A673 (cell line): ENCODE data around the gene DCLK1. TPM values are rescaled to one million over a fixed set of nuclear protein-coding genes. Genes with fewer than 3 reads are reported as not detected.

Source experiments
- BruUV-seq: library from RNA; stranded (reverse); fragments of 400-500 nt; replicated peaks from 2 replicates; lab custom pipeline; 2021; lab: Mats Ljungman, UMichigan
- CTCF ChIA-PET: fragments of 300-600 bp; sonication (Branson Sonifier 250); formaldehyde crosslinking; loops from one replicate; lab custom pipeline; 2022; ENCODE audit warnings: antibody characterized with exemption; lab: Charles Lee
- POLR2A ChIA-PET: fragments of 300-600 bp; sonication (Branson Sonifier 250); formaldehyde crosslinking; loops from one replicate; lab custom pipeline; 2022; ENCODE audit warnings: antibody characterized with exemption; ENCODE audit not compliant: low non-redundant PET; lab: Charles Lee
- DNase-seq: peaks from one replicate; pipeline ENCODE4 v3.0.0-alpha.2; 2015; ENCODE audit warnings: low spot score
- H3K27ac ChIP-seq: fragments of 200-600 bp; sonication (generic); 2 replicates; pipeline ENCODE4 v1.5.1; 2016; ENCODE audit warnings: mixed run types, low read depth, mild to moderate bottlenecking, mixed read lengths, antibody characterized with exemption, low read length; ENCODE audit not compliant: poor library complexity, severe bottlenecking
- H3K27me3 ChIP-seq: fragments of 200-600 bp; sonication (generic); replicated peaks from 2 replicates; pipeline ENCODE4 v1.6.1; 2017; ENCODE audit warnings: mixed run types, low read depth, mild to moderate bottlenecking, mixed read lengths, antibody characterized with exemption, low read length; ENCODE audit not compliant: insufficient read depth, poor library complexity
- H3K36me3 ChIP-seq: fragments of 200-600 bp; sonication (generic); 2 replicates; pipeline ENCODE4 v1.6.1; 2016; ENCODE audit warnings: mixed run types, mild to moderate bottlenecking, mixed read lengths, antibody characterized with exemption, low read length; ENCODE audit not compliant: insufficient read depth, poor library complexity, severe bottlenecking
- H3K4me1 ChIP-seq: fragments of 200-600 bp; sonication (generic); 2 replicates; pipeline ENCODE4 v1.6.1; 2017; ENCODE audit warnings: mixed run types, mild to moderate bottlenecking, mixed read lengths, antibody characterized with exemption, low read length; ENCODE audit not compliant: insufficient read depth, poor library complexity, severe bottlenecking
- H3K4me3 ChIP-seq: fragments of 200-600 bp; sonication (generic); 2 replicates; pipeline ENCODE4 v1.5.1; 2016; ENCODE audit warnings: low read depth, mixed run types, mild to moderate bottlenecking, mixed read lengths, low read length; ENCODE audit not compliant: poor library complexity, severe bottlenecking
- H3K9me3 ChIP-seq: fragments of 200-600 bp; sonication (generic); 2 replicates; pipeline ENCODE4 v1.6.1; 2016; ENCODE audit warnings: mixed run types, low read depth, mild to moderate bottlenecking, mixed read lengths, antibody characterized with exemption, low read length; ENCODE audit not compliant: poor library complexity, severe bottlenecking
- CTCF ChIP-seq: fragments of 300-800, 200-600 bp; sonication (generic); conservative IDR thresholded peaks from 2 replicates; pipeline ENCODE4 v1.5.1; 2017; ENCODE audit warnings: low read depth, mild to moderate bottlenecking, antibody characterized with exemption, low read length, moderate library complexity, mixed read lengths
- EZH2 ChIP-seq: fragments of 200-600 bp; sonication (generic); IDR thresholded peaks from 2 replicates; pipeline ENCODE4 v1.6.1; 2017; ENCODE audit warnings: borderline replicate concordance, low read depth, mild to moderate bottlenecking, mixed read lengths, antibody characterized with exemption, low read length; ENCODE audit not compliant: poor library complexity, severe bottlenecking
- intact Hi-C: fragments of 100-400 bp; cut with micrococcal nuclease; formaldehyde crosslinking; loops from one replicate; pipeline ENCODE4 v1.10.0; 2022; ENCODE audit not compliant: unreplicated experiment
- total RNA-seq: library from RNA; stranded (reverse); gene quantifications from 2 replicates; pipeline ENCODE4 v1.2.3, GENCODE V29; 2021

Gene DCLK1
- total RNA-seq, 1 experiment from 2014 or later: 11.2 TPM

GRCh38 chr13:36134632-36135031, 3.5 kb upstream of the DCLK1 start:
- H3K36me3 ChIP-seq: no peaks in the 10 kb centered on the region
- peaks cover 12% of the 10 kb centered on the region for H3K27me3 ChIP-seq
- H3K4me1 ChIP-seq: peaks cover 18% of the 10 kb centered on the region
- no peak overlapping the region for H3K27ac ChIP-seq
- intact Hi-C loops: no loop called here
- CTCF ChIA-PET: no interaction called here
- no peak for TF ChIP-seq EZH2
- no peak for TF ChIP-seq CTCF
- POLR2A ChIA-PET: no interaction called here
- no peak for DNase-seq
- BruUV-seq: no TSS peak
- no peak overlapping the region for H3K4me3 ChIP-seq
- no peaks in the 10 kb centered on the region for H3K9me3 ChIP-seq

GRCh38 chr13:36133950-36134626, 2.9 kb upstream of the DCLK1 start:
- Histone ChIP-seq H3K4me3 (no peak overlapping the region), H3K27me3 (peaks cover 12% of the 10 kb centered on the region), H3K4me1 (peaks cover 20% of the 10 kb centered on the region), H3K36me3 (no peaks in the 10 kb centered on the region), H3K27ac (no peak overlapping the region), H3K9me3 (no peaks in the 10 kb centered on the region)
- intact Hi-C loops: no loop called here
- peak; percentile 68 for DNase-seq
- ChIA-PET POLR2A (no interaction called here), CTCF (no interaction called here)
- no TSS peak for BruUV-seq
- no peak for TF ChIP-seq EZH2
- peak; percentile 50 for TF ChIP-seq CTCF

- ChIA-PET POLR2A (interaction anchor here (0.7 kb wide), 1 partner anchor 1012 kb away, joined by 3 read pairs; no protein-coding TSS in a partner anchor), CTCF (interaction anchor here (0.6 kb wide), 1 partner anchor 144 kb away, joined by 3 read pairs; no protein-coding TSS in a partner anchor)
- Histone ChIP-seq H3K27me3 (peaks cover 12% of the 10 kb centered on the region), H3K27ac (no peak overlapping the region), H3K9me3 (no peaks in the 10 kb centered on the region), H3K4me1 (peaks cover 20% of the 10 kb centered on the region), H3K4me3 (no peak overlapping the region), H3K36me3 (no peaks in the 10 kb centered on the region)
- TF ChIP-seq CTCF: no peak
- TF ChIP-seq EZH2: no peak
- no TSS peak for BruUV-seq
- intact Hi-C loops: no loop called here
- no peak for DNase-seq
Measured at GRCh38 chr13:36132376-36132775, 1.2 kb upstream of the DCLK1 start.
